GM12878 (cell line): ENCODE results near the gene BFSP2. TPM values are rescaled to one million over a fixed set of nuclear protein-coding genes. Genes with fewer than 3 reads are reported as not detected.

Experiments
- ATF2 ChIP-seq: IDR thresholded peaks from 2 replicates; pipeline ENCODE4 v1.6.1; 2012; ENCODE audit warnings: low read length, inconsistent platforms
- ATF7 ChIP-seq: fragments of 450-650 bp; IDR thresholded peaks from 2 replicates; pipeline ENCODE4 v1.6.1; 2016; ENCODE audit warnings: low read depth, mild to moderate bottlenecking
- BMI1 ChIP-seq: fragments of 450-650 bp; IDR thresholded peaks from 2 replicates; pipeline ENCODE4 v1.6.1; 2016; ENCODE audit warnings: mild to moderate bottlenecking, moderate library complexity, borderline replicate concordance
- CBX3 ChIP-seq: fragments of 200-600 bp; sonication (generic); IDR thresholded peaks from 2 replicates; pipeline ENCODE4 v1.6.1; 2016; ENCODE audit warnings: low read depth, borderline replicate concordance
- CBX5 ChIP-seq: sonication (generic); IDR thresholded peaks from 2 replicates; pipeline ENCODE4 v1.6.1; 2016; ENCODE audit warnings: low read depth, moderate library complexity, mild to moderate bottlenecking, inconsistent platforms
- CEBPB ChIP-seq, 2 experiments: fragments of 150-350 bp in 1 of 2; IDR thresholded peaks; 2 replicates each; pipeline ENCODE4 v1.6.1; 2012 to 2014; ENCODE audit warnings: low read depth in 2 of 2, low read length in 2 of 2, borderline replicate concordance in 1 of 2, inconsistent platforms in 1 of 2
- CHD2 ChIP-seq: IDR thresholded peaks from 2 replicates; pipeline ENCODE4 v1.6.1; 2011; ENCODE audit warnings: low read depth, low read length, improper control_type of control experiment, borderline replicate concordance
- CUX1 ChIP-seq: IDR thresholded peaks from 2 replicates; pipeline ENCODE4 v1.6.1; 2012; ENCODE audit warnings: improper control_type of control experiment, low read depth, low read length; ENCODE audit not compliant: insufficient replicate concordance
- FOXK2 ChIP-seq: fragments of 450-650 bp; IDR thresholded peaks from 2 replicates; pipeline ENCODE4 v1.6.1; 2017; ENCODE audit warnings: mild to moderate bottlenecking, moderate library complexity
- FOXM1 ChIP-seq: IDR thresholded peaks from 2 replicates; pipeline ENCODE4 v1.6.1; 2012; ENCODE audit warnings: low read depth, mild to moderate bottlenecking, inconsistent platforms, low read length, moderate library complexity
- MEF2B ChIP-seq: fragments of 450-650 bp; IDR thresholded peaks from 2 replicates; pipeline ENCODE4 v1.6.1; 2018; ENCODE audit warnings: mild to moderate bottlenecking, moderate library complexity; ENCODE audit not compliant: partially characterized antibody, poor library complexity, severe bottlenecking
- NBN ChIP-seq: fragments of 450-650 bp; IDR thresholded peaks from 2 replicates; pipeline ENCODE4 v1.6.1; 2016
- NR2C2 ChIP-seq: IDR thresholded peaks from 2 replicates; pipeline ENCODE4 v1.6.1; 2011; ENCODE audit warnings: borderline replicate concordance, low read depth; ENCODE audit not compliant: control insufficient read depth, insufficient read length
- PKNOX1 ChIP-seq: fragments of 450-650 bp; IDR thresholded peaks from 2 replicates; pipeline ENCODE4 v1.6.1; 2016; ENCODE audit warnings: mild to moderate bottlenecking
- PML ChIP-seq: IDR thresholded peaks from 2 replicates; pipeline ENCODE4 v1.6.1; 2012; ENCODE audit warnings: low read length, inconsistent platforms
- RAD51 ChIP-seq: fragments of 450-650 bp; IDR thresholded peaks from 2 replicates; pipeline ENCODE4 v1.6.1; 2016; ENCODE audit warnings: moderate library complexity, mild to moderate bottlenecking, inconsistent platforms
- SPI1 ChIP-seq: IDR thresholded peaks from 2 replicates; pipeline ENCODE4 v1.6.1; 2011; ENCODE audit warnings: low read depth, mild to moderate bottlenecking, low read length, moderate library complexity, borderline replicate concordance; ENCODE audit not compliant: insufficient read depth
- ZNF217 ChIP-seq: fragments of 450-650 bp; IDR thresholded peaks from 2 replicates; pipeline ENCODE4 v1.6.1; 2017; ENCODE audit warnings: antibody characterized with exemption, mild to moderate bottlenecking
- ZNF24 ChIP-seq: fragments of 450-650 bp; IDR thresholded peaks from 2 replicates; pipeline ENCODE4 v1.6.1; 2017; ENCODE audit warnings: antibody characterized with exemption, mild to moderate bottlenecking
- polyA plus RNA-seq, 11 experiments: library from polyadenylated mRNA; depleted of rRNA in 4 of 11; unstranded in 6 of 11; stranded (reverse) in 5 of 11; fragments of >200 nt; fragmentation: Nextera tagmentation in 4 of 11; fragmentation: Illumina TruSeq in 1 of 11; extraction: Ambion mirVana in 4 of 11; extraction: Trizol in 1 of 11; gene quantifications; 1 replicate in 1 of 11; 2 replicates in 10 of 11; pipeline versions ENCODE4 v1.2.1 to v1.2.3, GENCODE V29; 2011 to 2016; ENCODE audit warnings: inconsistent platforms in 2 of 11, missing spikeins in 2 of 11, low read depth in 1 of 11
- total RNA-seq, 4 experiments: library from RNA; depleted of rRNA in 3 of 4; stranded (reverse); fragments of >200 nt in 3 of 4; fragmentation: Illumina TruSeq in 1 of 4; extraction: Trizol in 1 of 4; gene quantifications; 2 replicates each; pipeline versions ENCODE4 v1.2.1 to v1.2.3, GENCODE V29; 2013 to 2021

The BFSP2 gene
- total and polyA plus RNA-seq, 10 of the 15 experiments (the other 5 are each of a cell fraction or from before 2014, with no cell fraction given): 1.5 to 20.4 (median 7.3) TPM

DNA sequence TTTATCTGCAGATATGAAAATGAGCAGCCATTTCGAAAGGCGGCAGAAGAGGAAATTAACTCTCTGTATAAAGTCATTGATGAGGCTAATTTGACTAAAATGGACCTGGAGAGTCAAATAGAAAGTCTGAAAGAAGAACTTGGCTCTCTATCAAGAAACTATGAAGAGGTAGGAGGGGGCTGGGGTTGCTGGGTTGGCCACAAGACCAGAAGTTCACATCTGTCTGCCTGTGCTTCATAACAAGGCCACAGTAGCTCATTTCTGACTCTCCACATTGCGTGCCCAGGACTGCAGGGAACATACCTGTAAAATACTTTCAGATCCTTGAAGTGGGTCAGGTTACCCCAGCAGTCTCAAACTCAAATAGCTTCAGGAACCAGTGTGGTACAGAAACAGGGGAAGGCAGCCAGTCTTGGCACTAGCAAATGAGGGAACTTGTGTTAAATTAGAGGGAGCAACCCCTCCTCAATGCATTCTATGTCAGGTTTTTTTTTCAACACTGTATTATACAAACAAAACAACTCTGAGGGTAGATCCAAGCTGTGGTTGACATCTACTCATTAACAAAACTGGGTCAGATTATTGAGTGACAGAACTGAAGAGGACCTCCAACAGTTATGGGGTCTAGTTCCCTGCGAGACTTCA is 48.7 kb downstream of the BFSP2 start (continued):
- TF ChIP-seq ATF2: peak; percentile 88
- TF ChIP-seq CHD2: peak; percentile 81
- peak; percentile 90; the same call in 1 of the 2 replicates for TF ChIP-seq CBX5
- peak; percentile 69 for TF ChIP-seq RAD51
- TF ChIP-seq CUX1: peak; percentile 94
- TF ChIP-seq ZNF24: no peak; the same call in 1 of the 2 replicates
- peak; percentile 84 for TF ChIP-seq PML
- TF ChIP-seq MEF2B: peak; percentile 84
- TF ChIP-seq CBX3: no peak
- TF ChIP-seq CEBPB (IDR thresholded peaks at IDR 0.05; ENCODE audit: borderline replicate concordance in 1 of 2, low read depth in 2 of 2, low read length in 2 of 2): peak in 1 of 2 experiments; percentile 75; a peak in 1 of 4 replicates
- peak; percentile 61; the same call in 1 of the 2 replicates for TF ChIP-seq BMI1
- TF ChIP-seq FOXK2: no peak
- TF ChIP-seq ATF7: peak; percentile 86
- peak; percentile 54 for TF ChIP-seq SPI1
- peak; percentile 93 for TF ChIP-seq PKNOX1
- TF ChIP-seq ZNF217: peak; percentile 99
- TF ChIP-seq NBN: peak; percentile 93
- no peak for TF ChIP-seq NR2C2
- TF ChIP-seq FOXM1: peak; percentile 93
